Midbrain (tissue), 1 donor: ENCODE results near the gene GAS7.

Experiments
- DNase-seq: peaks from one replicate; lab custom pipeline; 2025; lab: John Stamatoyannopoulos, UW

GAS7 gene

DNA sequence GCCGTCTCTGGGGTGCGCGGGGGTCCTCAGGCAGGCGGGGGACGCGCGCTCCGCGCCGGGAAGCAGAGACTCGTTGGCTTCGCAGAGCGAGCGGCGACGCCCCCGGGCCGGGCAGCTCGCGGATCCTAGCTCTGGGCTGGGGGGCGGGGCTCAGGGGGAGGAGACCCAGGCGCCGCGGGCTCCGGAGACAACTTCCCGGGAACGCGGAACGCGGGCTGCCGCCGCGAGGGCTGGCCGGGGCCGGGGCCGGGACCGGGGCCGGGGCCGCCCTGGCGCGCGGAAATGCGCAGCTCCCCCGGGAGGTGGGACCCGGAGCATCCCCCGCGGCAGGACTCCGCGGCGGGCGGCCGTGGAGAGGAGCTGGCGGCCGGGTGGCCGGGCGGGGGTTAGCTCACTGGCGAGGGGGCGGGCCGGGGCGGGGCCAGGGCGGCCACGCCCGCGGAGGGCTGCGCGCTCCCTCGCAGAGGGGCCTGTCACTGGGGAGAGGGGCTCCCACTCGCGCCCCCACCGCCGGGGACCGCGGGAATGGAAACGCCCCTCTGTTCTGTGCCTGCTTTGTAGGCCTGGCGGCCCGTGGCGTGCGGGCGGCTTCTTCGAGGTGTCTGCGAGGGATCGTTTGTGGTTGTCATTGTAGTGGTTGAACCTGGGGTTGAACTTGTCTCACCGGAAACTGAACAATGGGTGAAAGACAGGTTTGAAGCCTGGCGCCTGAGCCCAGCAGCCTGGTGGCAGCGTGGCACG, at the start of gene GAS7:
Gene GAS7 (minus strand): TSS at position 98 of the 741 bp plus-strand sequence.
- peak; percentile 32 for DNase-seq

GRCh38 chr17:10247810-10248209, 49.4 kb upstream of the GAS7 start:
- DNase-seq = no peak

- no peak for DNase-seq
Observed at GRCh38 chr17:10243883-10244844, 45.8 kb upstream of the GAS7 start.

DNA sequence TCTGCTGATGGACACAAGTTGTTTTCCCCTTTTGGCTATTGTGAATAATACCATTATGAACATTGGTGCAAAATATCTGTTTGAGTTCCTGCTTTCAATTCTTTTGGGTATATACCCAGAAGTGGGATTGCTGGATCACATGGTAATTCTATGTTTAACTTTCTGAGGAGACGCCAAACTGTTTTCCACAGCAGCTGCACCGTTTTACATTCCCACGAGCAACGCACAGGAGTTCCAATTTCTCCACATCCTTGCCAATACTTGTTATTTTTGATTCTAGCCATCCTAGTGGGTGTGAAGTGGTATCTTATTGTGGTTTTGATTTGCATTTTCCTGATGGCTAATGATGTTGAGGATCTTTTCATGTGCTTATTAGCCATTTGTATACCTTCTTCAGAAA, 43.4 kb upstream of the GAS7 start:
- no peak for DNase-seq

GRCh38 chr17:10238661-10239060, 40.3 kb upstream of the GAS7 start:
- no peak for DNase-seq

DNA sequence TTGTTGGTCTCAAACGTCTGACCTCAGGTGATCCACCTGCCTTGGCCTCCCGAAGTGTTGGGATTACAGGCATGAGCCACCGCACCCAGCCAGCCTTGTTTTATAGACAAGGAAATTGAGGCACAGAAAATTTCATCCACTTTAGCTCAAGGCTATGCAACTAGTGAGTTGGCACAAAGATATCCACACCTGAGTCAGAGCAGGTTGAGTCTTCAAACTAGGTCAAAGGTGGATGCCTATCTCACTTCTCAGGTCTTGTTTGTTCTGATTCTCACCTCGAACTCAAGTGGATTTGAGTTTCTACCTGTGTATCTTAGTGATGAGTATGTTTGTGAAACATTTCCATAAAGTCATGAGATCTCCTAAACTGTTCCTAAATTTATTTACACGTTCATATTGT, 35.6 kb upstream of the GAS7 start:
- DNase-seq = no peak

DNA sequence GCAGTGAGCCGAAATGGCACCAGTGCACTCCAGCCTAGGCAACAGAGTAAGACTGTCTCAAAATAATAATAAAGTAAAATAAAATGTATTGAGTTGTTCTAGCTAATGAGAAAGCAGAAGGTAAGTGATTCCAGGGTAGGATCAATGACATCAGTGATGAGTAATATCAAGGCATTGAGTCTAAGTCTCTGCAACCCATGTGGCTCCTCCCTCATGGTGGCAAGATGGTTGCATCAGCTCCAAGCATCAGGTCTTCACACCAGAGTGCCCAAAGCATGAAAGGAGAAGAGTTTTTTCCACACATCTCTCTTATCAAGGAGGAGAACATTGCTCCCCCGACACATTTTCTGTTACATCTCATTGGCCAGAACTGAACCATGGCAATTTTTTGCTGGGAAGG, 34.8 kb upstream of the GAS7 start:
- DNase-seq = no peak

DNA sequence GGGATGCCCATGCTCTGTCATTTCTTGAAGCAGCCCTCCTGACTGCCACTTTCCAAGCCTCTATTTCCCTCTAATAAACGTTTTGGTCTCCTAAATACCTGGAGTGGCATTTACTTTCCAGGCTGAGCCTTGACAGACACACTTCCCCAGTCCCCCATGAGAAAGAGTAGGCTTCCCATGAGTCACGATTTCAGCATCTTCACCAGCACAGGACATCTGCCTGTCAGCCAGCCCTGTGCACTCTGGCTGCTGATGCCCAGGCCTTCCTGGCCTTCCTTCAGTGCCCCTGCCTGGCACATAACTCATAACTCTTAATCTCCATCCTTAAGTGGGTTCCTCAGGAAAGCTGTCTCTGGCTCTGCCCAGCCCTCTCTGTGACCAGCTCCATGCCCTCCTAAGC, 30.8 kb upstream of the GAS7 start:
- no peak for DNase-seq

DNA sequence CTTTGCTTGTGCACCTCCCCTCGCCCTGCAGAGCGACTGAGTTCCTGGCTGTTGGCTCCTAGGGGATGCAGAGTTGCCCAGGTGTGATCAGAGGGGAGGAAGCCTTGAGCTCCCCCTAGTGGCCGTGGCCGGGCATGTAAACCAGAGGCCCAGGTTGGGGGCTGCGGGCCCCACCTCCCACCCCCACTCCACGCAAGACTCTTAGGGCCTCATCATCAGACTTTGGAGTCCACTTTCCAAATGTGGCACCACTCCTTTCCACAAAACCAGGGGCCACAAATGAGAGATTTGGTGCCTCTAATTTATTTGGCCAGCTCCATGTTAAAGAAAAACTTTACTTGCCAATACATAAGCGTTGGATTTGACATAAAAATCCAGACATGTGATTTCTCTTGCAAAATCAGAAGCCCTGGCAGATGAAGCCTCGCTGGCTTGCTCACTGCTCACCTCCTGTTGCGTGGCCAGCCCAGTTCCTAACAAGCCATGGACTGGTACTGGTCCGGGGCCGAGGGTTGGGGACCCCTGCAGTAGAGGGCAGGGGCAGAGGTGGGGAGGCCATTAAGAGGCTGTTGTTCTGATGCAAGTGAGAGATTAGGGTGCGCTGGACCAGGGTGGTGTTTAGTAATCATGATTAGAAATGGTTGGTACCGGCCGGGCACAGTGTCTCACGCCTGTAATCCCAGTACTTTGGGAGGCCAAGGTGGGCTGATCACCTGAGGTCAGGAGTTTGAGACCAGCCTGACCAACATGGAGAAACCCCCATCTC, 28.7 kb upstream of the GAS7 start:
- DNase-seq = peak; percentile 49

DNA sequence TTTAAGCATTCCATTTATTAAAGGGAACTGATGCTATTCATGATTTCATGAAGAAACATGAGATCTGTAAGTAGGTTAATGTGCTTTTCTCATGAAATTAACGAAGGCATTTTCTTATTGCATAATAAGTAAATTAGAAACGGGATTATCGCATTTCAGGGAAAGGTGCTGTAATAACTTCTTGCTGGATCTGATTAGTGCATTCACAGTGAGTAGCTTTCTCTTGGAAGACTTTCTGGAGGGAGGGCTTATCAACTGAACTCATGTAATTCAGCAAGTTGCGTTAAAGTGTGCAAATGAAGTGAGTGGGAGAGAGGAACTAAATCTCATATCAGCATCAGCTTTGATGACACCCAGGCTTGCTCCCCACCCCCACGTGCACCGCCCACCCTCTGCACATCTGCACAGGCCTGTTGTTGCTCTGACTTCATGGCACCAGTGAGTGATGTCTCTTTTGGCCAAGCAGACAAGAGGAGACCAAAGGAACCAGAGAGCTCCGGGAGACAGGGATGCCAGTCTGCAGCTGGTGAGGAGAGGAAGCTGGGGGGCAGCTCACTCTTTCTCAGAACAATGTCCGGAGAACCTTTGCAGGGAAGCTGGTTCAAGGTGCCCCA, 26.3 kb upstream of the GAS7 start:
- DNase-seq = peak; percentile 34

DNA sequence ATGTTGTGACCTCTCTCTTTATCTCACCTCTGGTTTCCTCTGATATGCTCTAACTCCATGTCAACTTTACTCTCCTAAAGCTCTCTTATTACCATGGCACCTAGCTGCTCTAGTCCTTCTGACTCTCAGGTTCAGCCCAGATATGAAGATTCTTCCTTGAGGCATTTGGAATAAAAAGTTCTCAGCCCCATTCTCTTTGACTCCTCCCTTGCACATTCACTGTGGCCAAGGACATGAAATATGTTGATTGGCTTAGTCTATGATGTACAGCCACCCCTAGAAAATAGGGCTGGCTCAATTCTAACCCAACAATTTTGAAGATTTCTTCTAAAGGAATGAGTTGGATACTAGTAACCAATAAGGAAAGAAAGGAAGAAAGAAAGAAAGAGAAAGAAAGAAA, 20.8 kb upstream of the GAS7 start:
- DNase-seq = no peak

DNA sequence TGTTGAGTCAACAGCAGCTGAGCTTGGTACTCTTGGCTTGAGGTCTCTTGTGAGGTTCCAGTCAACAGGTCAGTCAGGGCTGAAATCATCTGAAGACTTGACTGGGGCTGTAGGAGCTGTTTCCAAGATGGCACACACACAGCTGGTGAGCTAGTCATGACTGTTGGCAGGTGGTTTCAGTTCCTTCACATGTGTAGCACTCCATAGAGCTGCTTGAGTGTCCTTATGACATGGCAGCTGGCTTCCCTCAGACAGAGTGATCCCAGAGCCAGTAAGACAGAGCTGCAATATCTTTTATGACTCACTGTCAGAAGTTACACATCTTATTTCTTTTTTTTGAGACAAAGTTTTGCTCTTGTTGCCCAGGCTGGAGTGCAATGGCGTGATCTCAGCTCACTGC, 19.5 kb upstream of the GAS7 start:
- DNase-seq = no peak

DNA sequence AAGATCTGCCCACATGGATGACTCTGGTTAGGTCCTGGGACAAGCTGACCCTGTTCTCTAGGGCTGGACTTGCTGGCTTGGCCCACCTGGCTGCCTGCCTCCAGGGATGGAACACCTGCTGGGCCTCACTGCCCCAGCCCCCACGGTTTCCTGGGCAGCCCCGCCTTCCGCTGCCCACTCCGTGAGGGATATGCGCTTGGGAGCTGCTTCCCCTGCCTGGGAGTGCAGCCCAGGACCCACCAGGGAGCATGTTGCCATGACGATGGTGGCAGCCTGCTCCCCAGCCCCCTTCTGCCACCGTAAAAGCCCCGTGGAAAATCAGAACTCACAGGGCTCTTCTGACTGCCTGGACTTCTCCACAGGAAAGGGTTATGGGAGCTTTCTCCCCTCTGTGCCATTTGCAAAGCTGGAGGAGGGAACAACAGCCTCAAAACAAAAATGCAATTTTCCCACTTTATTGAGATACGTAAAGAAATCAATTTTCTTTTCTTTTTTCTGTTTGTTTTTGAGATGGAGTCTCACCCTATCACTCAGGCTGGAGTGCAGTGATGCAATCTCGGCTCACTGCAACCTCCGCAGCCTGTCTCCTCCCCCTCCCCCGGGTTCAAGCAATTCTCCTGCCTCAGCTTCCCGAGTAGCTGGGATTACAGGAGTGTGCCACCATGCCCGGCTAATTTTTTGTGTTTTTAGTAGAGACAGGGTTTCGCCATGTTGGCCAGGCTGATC, 18.0 kb upstream of the GAS7 start:
- DNase-seq = peak; percentile 26

DNA sequence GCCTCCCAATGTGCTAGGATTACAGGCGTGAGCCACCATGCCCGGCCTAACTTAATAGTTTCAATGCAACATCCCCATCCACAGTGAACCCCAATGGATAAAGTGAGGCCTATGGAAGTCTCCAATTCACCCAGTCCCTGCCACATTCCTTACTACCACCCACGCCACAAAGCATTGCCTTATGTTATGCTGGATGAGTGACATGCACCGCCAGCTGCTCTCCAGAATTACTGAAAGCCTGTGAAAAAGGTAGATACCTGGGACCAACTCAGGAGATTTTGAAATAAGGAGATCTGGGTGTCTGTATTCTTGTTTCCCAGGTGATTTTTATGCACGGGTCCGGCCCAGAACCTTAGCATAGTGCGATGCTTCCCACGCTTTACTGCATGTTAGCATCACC, 16.9 kb upstream of the GAS7 start:
- no peak for DNase-seq

DNA sequence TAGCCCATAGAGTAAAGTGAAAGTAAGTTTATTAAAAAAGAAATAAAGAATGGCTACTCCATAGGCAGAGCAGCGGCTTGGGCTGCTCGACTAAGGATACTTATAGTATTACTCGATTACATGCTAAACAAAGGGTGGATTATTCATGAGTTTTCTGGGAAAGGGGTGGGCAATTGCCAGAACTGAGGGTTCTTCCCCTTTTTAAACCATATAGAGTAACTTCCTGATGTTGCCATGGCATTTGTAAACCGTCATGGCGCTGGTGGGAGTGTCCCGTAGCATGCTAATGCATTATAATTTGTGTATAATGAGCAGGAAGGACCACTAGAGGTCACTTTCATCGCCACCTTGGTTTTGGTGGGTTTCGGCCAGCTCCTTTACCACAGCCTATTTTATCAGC, 13.3 kb upstream of the GAS7 start:
- no peak for DNase-seq

DNA sequence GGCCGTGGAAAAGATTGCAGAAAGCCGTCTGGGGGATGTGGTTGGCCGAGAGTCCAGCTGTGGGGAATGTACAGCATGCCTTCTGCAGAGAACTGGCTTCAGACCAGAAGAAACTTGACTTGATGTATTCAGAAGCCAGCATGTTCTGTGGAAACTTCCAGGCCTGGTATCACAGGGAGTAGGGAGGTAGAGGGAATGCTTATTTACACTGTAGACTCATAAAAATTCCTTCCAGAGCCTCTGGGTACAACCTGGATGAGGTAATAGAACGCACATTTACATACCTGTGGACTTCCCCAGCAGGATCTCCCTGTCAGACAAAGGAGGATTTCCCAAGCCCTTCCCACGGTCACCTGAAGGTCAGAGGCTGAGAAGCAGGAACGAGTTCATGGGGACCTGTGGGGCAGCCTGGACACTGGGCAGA, 11.8 kb upstream of the GAS7 start:
- DNase-seq = no peak

- DNase-seq = no peak
Observed at GRCh38 chr17:10208604-10209193, 10.3 kb upstream of the GAS7 start.

DNA sequence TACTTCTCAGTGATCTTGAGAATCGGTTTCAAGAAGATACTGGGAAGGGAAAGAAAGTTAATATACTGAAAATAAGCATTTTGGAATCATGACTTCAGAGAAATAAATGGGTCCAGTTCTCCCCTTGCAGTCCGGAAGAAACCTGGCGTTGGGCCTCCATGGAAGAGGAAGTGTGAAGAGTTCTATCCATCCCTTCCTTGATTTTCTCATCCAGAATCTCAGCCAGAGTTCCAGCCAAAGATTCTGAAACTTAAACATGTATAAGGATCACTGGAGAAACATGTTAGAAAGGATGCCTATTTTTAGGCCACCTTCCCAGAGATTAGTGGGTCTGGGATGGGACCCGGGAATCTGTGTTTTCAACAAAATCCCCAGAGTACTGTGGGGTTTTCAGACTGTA, 8.7 kb upstream of the GAS7 start:
- no peak for DNase-seq

DNA sequence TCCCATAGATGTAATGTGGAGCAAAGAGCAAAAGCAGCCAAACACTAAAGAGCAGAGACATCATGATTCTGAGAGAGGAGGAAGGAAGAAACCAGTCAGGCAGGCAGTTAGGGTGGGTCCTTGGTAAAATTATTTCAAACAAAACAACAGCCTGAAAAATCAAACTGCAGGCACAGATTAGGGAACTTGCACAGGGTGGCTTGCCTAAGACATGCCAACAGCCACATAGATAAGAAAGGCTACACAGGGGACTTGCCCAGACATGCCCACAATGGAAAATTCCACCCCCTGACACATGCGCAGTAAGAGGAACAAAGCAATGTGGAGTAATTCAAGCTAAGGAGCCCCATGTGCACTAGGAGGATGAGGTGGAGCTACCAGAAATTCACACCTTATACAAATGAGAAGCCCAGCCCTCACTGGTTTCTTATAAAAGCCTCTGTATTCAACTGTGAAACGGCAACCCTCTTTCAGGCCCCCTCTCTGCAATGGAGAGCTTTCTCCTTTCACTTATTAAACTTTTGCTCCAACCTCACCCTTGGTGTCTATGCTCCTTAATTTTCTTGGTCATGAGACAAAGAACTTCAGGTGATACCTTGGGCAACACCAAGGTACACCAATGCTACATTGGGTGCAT, 7.3 kb upstream of the GAS7 start:
- no peak for DNase-seq

- DNase-seq = no peak
Observed at GRCh38 chr17:10201680-10202079, 3.3 kb upstream of the GAS7 start.
